HK-2 (cell line): ENCODE data around the gene SPATC1L.
"Not testable (repeated sequence)": the region's sequence is repeated elsewhere in the genome, so short reads cannot be mapped to it uniquely, and the experiment has no call there.

Experiments
- DNase-seq: peaks from one replicate; pipeline ENCODE4 v3.0.0-alpha.2; 2018; ENCODE audit not compliant: unreplicated experiment

SPATC1L gene

DNA sequence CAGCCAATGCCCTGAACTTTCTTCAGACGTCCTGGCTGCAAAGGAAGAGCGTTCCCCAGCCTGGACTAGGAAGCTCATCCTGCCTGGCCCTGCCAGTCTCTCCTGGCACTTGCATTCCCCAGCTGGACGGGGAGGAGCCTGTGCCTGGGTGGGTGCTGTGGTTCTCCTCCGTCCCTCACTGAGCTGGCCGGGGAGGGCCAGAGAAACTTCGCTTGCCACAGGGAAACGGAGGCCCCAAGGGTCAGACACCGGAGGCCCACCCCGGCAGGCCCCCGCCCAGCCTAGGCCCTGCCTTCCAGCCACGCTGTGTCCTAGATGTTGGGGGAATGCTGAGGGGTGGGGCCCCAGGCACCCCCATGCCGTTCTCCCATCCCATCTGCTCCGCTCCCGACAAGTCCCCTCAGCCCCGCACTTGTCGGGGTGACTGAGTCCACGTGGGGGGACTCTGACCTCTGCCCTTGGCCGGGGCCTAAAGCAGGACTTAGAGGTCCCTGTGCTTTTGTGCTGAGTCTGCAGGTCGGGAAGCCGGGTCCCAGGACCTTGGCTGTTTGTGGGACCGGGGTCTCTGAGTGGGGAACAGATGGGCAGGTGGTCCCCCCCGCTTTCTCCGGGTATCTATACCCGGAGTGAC, 33.7 kb downstream of the SPATC1L start:
- DNase-seq, result no peak

DNA sequence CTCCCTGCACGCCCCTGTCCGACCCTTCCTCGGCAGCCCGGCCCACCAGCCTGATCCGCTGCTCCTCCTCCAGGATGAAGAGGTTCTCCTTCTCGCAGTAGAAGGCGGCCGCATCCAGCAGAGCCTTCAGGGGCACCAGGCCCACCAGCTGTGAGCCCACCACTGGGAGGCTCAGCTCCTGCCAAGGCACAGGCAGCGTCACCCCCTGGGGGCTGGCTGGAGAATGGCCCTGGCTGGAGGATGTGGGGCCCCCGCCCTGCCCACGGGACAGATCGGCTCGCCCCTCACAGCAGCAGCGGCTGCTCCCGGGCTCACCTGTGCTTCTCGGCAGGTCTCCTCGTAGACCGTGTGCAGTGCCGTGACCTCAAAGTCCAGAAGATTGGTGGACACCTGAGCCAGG, 34.2 kb downstream of the SPATC1L start:
- DNase-seq, result no peak

DNA sequence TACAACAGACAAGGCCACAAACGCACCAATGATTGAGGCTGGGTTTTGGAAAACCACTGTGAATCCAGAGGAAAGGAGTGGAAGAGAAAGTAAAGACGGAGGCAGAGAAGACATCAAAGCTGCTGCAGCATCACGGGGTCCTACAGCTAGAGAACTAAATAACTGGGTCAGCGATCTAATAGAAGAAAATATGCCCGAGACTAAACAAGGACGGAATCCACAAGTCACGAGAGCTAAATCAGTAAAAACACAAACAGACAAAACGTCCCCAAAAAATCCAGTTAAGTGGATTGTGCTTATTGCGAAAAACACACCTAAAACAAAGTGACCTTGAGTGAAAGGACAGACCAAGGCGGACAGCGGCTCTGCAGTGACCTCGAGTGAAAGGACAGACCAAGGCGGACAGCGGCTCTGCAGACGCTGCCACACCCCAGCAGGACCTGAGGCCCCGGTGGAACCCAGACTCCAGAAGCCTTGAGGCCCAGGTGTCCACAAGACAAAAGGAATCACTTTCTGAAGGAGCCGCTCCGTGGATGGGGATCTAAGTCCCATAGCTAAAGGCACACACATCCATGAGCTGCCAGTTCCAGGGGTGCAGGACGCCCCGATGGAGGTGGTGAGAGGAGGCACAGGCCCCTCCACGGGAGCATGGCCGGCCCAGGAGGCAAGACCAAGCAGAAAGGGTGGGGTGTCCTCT, 34.9 kb downstream of the SPATC1L start:
- DNase-seq, result no peak

DNA sequence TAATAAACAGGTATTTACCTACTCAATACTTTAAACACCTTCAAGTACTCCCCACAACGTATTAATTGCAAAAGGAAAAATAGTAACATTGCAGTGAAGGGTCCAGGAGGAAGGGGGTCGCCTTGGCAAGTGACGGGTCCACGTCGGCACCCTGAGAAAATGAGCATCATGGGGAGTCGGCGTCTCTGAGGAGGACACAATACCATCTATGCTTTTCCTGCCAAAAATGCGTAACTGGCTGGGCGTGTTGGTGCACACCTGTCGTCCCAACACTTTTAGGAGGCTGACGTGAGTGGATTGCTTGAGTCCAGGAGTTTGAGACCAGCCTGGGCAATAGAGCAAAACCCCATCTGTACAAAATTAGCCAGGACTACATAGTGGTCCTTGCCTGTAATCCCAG, 36.2 kb downstream of the SPATC1L start:
- DNase-seq, result no peak

DNA sequence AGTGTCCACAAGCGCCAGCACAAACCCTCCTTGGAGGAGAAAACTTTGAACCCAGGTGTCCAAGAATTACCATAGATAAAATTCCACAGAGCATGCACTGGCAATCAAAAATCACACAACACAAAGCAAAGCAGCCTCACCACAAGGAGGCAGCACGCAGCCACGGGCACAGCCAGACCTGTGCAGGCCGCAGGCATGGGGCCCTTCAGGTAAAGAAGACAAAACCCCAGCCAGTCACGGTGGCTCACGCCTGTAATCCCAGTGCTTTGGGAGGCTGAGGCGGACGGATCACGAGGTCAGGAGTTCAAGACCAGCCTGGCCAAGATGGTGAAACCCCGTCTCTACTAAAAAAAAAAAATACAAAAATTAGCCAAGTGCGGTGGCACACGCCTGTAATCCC, 36.8 kb downstream of the SPATC1L start:
- DNase-seq, result peak; percentile 45

DNA sequence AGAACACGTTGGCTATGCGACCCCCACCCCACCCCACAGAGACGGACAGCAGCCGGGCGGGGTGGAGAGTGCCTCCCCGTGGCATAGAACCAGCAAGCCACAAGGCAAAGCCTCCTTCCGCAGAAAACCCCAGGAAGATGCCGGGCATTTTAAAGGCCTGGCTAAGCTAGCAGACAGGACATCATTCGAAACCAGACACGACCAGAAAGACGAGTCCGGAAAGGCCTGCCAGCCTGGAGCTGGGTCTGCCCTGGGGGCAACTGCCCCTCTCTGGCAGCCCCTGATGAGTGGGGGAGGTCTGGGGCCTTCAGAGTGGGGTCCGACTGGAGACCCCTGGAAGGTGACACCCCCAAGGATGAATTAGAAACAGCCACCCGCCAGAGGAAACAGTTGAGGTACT, 37.4 kb downstream of the SPATC1L start:
- no peak for DNase-seq

DNA sequence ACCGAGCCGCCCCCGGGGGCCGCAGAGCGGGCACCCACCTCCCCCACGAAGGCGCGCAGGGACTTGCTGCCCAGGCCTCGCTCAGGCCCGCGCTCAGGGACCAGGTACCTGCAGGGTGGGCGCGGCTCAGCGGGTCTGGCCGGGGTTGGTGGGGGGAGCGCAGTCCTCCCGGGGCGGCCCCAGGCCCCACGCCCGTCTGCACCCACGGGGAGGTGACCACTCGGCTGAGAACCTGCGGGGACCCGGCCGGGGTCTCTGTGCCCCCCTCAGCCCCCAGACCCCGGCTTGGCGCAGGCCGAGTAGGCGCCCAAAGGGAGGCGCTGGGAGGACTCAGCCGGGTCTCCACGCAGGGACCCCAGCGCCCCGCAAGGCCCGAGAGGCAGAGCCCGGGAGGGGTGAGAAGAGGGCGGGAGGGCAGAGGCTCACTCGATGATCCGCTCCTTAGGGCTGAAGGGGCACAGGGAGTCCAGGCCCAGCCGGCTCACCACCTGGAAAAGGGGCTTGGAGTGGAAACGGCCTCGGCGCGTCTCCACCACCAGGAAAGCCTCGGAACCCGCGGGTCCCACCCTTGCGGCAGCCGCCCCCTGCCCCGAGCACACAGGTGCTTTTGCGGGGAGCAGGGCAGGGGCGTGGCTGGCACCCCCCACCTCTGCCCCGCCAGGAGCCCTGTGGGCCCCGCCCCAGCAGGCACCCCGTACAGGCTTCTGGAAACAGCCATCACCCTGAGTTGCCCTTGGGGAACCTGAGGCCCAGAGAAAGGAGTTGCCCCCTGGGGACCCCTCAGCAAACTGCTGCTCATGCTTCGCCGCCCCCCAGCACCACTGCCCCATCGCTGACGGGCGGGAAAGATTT, 38.2 kb downstream of the SPATC1L start:
- no peak for DNase-seq

DNA sequence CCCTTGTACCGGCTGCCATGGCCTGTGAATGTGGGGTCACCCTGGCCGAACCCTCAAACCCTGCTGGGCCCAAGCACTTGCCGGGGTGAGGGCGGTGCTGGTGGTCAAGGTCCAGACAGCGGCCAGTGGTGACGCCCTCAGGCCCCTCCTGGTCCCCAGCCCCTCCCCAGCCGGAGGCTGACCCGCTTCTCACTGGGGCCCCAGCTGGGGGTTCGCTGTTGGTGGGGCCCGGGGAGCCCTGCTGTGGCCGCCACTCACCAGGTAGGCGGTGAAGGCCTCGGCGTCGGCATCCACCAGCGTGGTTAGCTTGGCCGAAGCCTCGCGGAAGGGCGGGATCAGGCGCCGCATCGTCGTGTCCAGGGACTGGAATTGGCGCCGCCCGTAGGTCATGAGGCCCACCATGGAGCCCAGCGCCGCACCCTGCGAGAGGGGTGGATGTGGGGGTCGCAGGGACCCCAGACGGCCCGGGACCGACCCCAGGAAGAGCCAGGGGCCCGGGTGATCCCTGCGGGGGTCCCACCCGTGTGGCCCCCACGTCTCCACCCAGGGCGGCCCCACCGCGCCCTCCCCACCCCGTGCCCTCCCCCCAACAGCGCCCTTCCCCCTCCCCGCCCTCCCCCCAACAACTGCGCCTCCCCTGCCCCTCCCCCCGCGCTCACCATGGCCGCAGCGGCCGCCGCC, 39.0 kb downstream of the SPATC1L start:
- no peak for DNase-seq

DNA sequence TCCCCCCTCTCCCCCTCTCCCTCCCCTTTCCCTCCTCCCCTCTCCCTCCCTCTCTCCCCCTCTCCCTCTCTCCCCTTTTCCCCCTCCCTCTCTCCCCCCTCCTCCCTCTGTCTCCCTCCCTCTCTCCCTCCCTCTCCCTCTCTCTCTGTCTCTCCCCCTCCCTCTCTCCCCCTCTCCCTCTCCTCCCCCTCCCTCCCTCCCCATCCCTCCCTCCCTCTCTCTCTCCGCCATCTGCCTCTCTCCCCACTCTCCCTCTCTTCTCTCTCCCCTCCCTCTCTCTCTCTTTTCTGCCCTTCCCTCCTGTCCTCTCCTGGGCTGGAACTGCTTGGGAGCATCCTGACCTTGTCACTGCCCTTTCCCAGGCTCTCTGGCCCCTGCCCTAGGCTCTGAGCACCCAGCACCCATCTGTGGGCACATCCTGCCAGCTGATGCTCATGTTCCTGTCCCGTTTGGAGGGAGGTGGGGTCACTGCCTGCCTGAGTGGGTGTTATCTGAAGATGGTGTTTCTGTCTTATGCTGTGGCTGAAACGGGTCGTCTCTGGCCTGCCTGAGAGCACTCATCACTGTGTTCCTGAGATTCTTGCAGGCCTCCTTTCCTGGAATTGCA, 39.7 kb downstream of the SPATC1L start:
- DNase-seq, result no peak

DNA sequence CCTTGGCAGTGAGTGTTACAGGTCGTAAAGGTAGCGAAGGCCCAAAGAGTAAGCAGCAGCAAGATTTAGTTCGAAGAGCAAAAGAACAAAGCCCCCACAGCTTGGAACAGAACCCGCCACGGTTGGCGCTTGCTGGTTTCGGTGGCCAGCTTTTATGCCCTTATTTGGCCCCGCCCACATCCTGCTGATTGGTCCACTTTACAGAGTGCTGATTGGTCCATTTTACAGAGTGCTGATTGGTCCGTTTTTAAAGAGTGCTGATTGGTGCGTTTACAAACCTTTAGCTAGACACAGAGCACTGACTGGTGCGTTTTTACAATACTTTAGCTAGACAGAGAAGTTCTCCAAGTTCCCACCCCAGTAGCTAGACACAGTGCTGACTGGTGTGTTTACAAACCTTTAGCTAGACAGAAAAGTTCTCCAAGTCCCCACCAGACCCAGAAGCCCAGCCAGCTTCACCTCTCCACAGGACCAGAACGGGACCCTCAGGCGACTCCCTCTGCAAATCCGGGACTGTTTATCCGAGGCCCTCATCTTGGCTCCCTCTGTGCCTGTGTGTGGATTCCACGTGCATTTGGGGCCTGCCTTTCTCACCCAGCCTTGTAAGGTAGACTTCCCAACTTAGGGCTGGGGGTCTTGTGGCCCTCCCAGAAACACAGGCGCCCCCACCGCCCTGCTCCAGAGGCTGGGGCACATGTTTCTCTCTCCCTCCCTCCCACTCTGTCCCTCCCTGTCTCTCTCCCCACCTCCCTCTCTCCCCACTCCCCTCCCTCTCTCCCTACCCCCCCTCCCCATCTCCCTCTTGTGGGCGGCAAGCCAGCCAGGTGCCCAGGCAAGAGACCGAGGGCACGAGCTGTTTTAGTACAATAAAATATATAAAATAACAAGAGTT, 41.4 kb downstream of the SPATC1L start:
- DNase-seq, result no peak

DNA sequence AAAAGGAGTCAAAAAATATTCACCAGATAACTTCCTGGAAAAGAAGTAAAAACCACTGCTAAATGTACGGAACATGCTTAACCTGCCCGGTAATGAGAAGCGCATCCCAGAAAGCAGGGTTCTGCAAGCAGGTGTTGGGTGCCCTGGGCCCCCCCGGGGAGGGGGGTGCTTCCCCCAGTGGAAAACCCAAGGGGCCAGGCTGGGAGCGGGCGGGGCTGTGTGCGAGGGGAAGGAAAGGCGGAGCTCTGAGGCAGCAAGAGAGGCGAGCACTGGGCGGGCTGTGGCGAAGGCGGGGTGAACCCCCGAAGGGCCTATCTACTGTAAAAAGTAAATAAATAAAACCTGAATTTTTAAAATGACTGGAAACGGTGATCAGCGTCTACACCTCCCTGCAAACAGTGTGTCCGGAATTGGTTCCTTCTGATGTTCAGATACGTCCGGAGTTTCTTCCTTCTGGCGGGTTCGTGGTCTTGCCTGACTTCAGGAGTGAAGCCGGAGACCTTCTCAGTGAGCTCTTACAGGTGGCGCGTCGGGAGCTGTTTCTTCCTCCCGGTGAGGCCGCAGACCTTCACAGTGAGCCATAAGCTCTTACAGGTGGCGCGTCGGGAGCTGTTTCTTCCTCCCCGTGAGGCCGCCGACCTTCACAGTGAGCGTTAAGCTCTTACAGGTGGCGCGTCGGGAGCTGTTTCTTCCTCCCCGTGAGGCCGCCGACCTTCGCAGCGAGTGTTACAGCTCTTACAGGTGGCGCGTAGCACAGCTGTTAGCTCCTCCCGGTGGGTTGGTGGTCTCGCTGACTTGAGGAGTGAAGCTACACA, 42.3 kb downstream of the SPATC1L start:
- no peak for DNase-seq

DNA sequence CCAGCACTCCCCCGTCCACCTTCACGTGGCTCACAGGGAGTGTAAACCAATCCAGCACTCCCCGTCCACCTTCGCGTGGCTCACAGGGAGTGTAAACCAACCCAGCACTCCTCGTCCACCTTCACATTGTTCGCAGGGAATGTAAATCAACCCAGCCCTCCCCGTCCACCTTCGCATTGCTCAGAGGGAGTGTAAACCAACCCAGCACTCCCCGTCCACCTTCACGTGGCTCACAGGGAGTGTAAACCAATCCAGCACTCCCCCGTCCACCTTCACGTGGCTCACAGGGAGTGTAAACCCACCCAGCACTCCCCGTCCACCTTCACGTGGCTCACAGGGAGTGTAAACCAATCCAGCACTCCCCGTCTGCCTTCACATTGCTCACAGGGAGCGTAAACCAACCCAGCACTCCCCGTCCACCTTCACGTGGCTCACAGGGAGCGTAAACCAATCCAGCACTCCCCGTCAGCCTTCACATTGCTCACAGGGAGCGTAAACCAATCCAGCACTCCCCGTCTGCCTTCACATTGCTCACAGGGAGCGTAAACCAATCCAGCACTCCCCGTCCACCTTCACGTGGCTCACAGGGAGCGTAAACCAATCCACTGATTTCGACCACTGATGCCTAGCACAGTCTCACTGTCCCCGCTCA, 43.8 kb downstream of the SPATC1L start:
- not testable (repeated sequence) for DNase-seq

DNA sequence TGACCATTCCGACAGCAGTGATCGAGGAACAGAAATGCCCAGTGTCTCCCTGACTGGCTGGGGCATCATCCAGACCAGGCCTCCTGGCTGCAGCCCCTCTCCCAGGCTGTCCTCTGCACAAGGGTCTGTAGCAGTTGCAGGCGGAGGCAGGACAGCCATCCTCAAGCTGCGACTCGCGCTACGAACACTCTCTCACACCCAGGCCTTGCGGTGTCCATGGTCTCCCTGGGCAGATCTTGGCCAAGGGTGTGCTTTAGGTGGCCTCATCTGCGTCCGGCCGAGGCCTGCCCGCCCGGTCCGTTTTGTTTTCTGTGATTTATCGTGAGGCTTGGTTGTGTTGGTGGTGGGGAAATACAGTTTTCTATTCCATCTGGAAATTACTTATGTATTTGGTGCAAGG, 44.6 kb downstream of the SPATC1L start:
- DNase-seq, result no peak

DNA sequence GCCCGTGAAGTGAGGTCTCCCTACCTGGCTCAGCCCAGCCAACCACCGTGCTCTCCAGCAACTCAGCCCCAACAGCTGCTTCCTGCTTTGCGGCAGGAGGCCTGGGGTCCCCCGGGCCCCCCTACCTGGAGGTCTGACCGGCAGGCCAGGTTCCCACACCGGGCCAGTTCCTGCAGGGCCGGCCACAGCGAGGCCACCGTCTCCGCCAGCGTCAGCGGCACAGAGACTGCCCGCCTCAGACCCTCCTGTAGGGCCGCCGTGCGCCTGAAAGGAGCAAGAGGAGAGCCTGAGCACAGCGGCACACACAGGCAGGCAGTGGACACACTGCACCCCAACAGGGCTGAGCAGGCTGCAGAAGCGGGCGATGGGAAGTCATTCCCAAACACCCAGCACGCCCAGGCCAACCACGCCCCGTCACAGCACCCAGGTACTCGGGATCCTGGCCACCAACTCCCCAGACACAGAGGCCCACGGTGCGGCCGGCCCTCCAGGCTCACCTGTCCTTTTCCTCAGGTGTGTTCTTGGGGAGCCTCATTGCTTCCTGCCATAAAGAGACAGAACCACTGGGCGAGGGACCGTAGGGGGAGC, 45.8 kb downstream of the SPATC1L start:
- DNase-seq, result no peak

DNA sequence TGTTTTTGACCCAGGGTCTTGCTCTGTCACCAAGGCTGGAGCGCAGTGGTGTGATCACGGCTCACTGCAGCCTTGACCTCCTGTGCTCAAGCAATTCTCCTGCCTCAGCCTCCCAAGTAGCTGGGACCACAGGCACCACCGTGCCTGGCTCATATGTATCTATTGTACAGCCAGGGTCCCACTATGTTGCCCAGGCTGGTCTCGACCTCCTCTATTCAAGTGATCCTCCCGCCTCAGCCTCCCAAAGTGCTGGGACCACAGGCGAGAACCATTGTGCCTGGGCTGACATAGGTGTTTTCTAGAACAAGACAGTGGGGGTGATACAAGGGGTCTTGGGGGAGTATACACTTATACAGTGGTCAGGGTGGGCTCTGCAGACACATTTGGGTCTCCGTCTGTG, 46.4 kb downstream of the SPATC1L start:
- DNase-seq, result no peak

DNA sequence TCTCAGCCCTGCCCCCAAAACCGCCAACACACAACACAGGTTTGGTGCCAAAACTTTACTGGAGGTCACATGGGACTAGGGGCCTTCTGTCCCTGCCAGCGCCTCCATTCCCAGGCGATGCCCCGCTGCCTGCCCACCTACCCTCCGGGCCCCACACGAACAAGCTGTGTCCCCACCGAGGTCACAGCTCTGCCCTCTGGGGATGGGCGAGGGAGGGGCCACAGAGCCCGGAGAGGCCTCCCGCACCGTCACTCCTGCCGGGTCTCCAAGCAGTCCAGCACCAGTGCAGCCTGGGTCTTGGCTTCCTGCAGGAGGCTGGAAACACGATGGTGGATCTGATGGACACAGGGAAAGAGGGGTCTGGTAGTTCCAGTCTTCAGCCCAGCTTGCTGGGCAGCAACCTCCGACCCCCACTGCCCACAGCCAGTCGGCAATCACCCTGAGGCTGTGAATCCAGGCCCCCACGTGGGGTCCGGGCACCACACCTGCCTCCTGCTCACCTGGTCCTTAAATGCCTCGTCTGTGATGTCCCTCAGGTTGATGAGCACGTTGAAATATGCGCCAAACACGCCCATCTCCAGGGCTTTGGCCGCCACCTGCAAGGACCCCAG, 47.4 kb downstream of the SPATC1L start:
- no peak for DNase-seq

DNA sequence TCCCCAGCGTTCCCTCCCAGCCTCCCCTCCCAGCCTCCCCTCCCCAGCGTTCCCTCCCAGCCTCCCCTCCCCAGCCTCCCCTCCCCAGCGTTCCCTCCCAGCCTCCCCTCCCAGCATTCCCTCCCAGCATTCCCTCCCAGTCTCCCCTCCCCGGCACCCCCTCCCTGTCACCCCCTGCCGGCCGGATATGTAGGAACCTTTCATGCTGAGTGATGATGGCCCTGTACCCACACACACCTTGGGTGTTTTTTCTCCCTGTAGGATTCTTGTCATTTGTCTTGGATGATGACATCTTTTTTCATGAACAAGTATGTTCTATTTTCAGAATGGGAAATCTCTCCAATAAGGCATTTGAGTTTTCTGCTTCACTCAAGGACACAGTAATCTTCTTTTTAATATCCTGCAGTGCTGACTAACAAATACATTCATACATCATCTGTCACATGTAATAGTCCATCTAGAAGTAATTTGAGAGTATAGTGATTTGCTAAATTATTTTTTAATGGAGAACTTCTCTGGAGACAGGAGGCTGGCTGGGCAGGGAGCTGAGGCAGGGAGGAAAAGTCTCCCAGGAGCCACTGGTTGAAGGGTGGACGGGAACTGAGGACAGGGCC, 48.4 kb downstream of the SPATC1L start:
- DNase-seq, result no peak
